H9 (cell line): ENCODE data around the gene TMEFF2. TPM values are rescaled to one million over a fixed set of nuclear protein-coding genes. Genes with fewer than 3 reads are reported as not detected.

Experiments
- DNase-seq: peaks from one replicate; pipeline ENCODE4 v3.0.0-alpha.2; 2017
- H2AFZ ChIP-seq: one replicate; pipeline ENCODE4 v1.6.1; 2013; ENCODE audit warnings: mild to moderate bottlenecking, low read length, control low read depth, moderate library complexity
- H2AK5ac ChIP-seq: 2 replicates; pipeline ENCODE4 v1.6.1; 2013; ENCODE audit warnings: low read length, control low read depth, mixed read lengths; ENCODE audit not compliant: insufficient read length
- H2BK120ac ChIP-seq: one replicate; pipeline ENCODE4 v1.6.1; 2013; ENCODE audit warnings: low read depth, mild to moderate bottlenecking, low read length, control low read depth, inconsistent platforms; ENCODE audit not compliant: poor library complexity, severe bottlenecking
- H2BK12ac ChIP-seq: 2 replicates; pipeline ENCODE4 v1.6.1; 2013; ENCODE audit warnings: low read length, control low read depth, mixed read lengths, low read depth; ENCODE audit not compliant: insufficient read length
- H2BK15ac ChIP-seq: 2 replicates; pipeline ENCODE4 v1.6.1; 2013; ENCODE audit warnings: low read depth, low read length, control low read depth
- H2BK20ac ChIP-seq: one replicate; pipeline ENCODE4 v1.6.1; 2013; ENCODE audit warnings: low read depth, mild to moderate bottlenecking, low read length, control low read depth, inconsistent platforms; ENCODE audit not compliant: poor library complexity, severe bottlenecking
- H2BK5ac ChIP-seq: 2 replicates; pipeline ENCODE4 v1.6.1; 2013; ENCODE audit warnings: low read length, control low read depth, mixed read lengths; ENCODE audit not compliant: insufficient read length
- H3K14ac ChIP-seq: 2 replicates; pipeline ENCODE4 v1.6.1; 2013; ENCODE audit warnings: low read length, control low read depth; ENCODE audit not compliant: insufficient read depth
- H3K18ac ChIP-seq: 2 replicates; pipeline ENCODE4 v1.6.1; 2013; ENCODE audit warnings: low read depth, mild to moderate bottlenecking, mixed read lengths, low read length, control low read depth; ENCODE audit not compliant: insufficient read length
- H3K23ac ChIP-seq: 2 replicates; pipeline ENCODE4 v1.6.1; 2013; ENCODE audit warnings: low read length, control low read depth, mixed read lengths, low read depth; ENCODE audit not compliant: insufficient read length
- H3K23me2 ChIP-seq: 2 replicates; pipeline ENCODE4 v1.6.1; 2013; ENCODE audit warnings: low read depth, mild to moderate bottlenecking, mixed read lengths, low read length, control low read depth; ENCODE audit not compliant: insufficient read length, poor library complexity, severe bottlenecking
- H3K27ac ChIP-seq: 2 replicates; pipeline ENCODE4 v1.5.1; 2013; ENCODE audit warnings: low read length, control low read depth, mixed read lengths, low read depth; ENCODE audit not compliant: insufficient read length
- H3K27me3 ChIP-seq: 2 replicates; pipeline ENCODE4 v1.6.1; 2013; ENCODE audit warnings: low read length, control low read depth, inconsistent platforms; ENCODE audit not compliant: insufficient read depth
- H3K4ac ChIP-seq: 2 replicates; pipeline ENCODE4 v1.6.1; 2013; ENCODE audit warnings: low read depth, mild to moderate bottlenecking, control low read depth, inconsistent platforms, low read length, moderate library complexity
- H3K4me1 ChIP-seq: 2 replicates; pipeline ENCODE4 v1.6.1; 2013; ENCODE audit warnings: low read length, control low read depth, inconsistent platforms; ENCODE audit not compliant: insufficient read depth
- H3K4me2 ChIP-seq: 2 replicates; pipeline ENCODE4 v1.6.1; 2013; ENCODE audit warnings: low read length, control low read depth, mixed read lengths; ENCODE audit not compliant: insufficient read length, insufficient read depth
- H3K56ac ChIP-seq: 2 replicates; pipeline ENCODE4 v1.6.1; 2013; ENCODE audit warnings: low read depth, mild to moderate bottlenecking, mixed read lengths, low read length, control low read depth; ENCODE audit not compliant: insufficient read length
- H3K79me1 ChIP-seq: 2 replicates; pipeline ENCODE4 v1.6.1; 2013; ENCODE audit warnings: low read depth, mild to moderate bottlenecking, moderate library complexity, low read length, control low read depth, inconsistent platforms; ENCODE audit not compliant: insufficient read depth, poor library complexity, severe bottlenecking
- H3K79me2 ChIP-seq: 2 replicates; pipeline ENCODE4 v1.6.1; 2013; ENCODE audit warnings: low read length, control low read depth, inconsistent platforms; ENCODE audit not compliant: insufficient read depth
- H3K9ac ChIP-seq: 2 replicates; pipeline ENCODE4 v1.6.1; 2013; ENCODE audit warnings: low read length, control low read depth, mixed read lengths; ENCODE audit not compliant: insufficient read length; ENCODE audit errors: extremely low read depth
- H3K9me3 ChIP-seq: one replicate; pipeline ENCODE4 v1.6.1; 2013; ENCODE audit warnings: low read depth, low read length, inconsistent platforms; ENCODE audit not compliant: control insufficient read depth
- H3T11ph ChIP-seq: one replicate; pipeline ENCODE4 v1.6.1; 2013; ENCODE audit warnings: mild to moderate bottlenecking, low read length, control low read depth, inconsistent platforms
- H4K20me1 ChIP-seq: one replicate; pipeline ENCODE4 v1.6.1; 2013; ENCODE audit not compliant: control insufficient read depth, insufficient read length, insufficient read depth
- H4K5ac ChIP-seq: 2 replicates; pipeline ENCODE4 v1.6.1; 2013; ENCODE audit warnings: low read depth, mild to moderate bottlenecking, mixed read lengths, low read length, control low read depth; ENCODE audit not compliant: insufficient read length
- H4K8ac ChIP-seq: replicated peaks from 2 replicates; pipeline ENCODE4 v1.6.1; 2013; ENCODE audit warnings: low read length, control low read depth, mixed read lengths, low read depth; ENCODE audit not compliant: insufficient read length
- H4K91ac ChIP-seq: 2 replicates; pipeline ENCODE4 v1.6.1; 2013; ENCODE audit warnings: low read depth, mild to moderate bottlenecking, moderate library complexity, mixed read lengths, low read length, control low read depth; ENCODE audit not compliant: insufficient read length
- H3K27ac Mint-ChIP-seq, 3 experiments: 2 replicates in 2 of 3; 3 replicates in 1 of 3; pipeline ENCODE4 v1.8.0; 2020 to 2021; ENCODE audit warnings: mixed read lengths in 3 of 3, mild to moderate bottlenecking in 1 of 3, moderate library complexity in 1 of 3
- H3K27me3 Mint-ChIP-seq: 2 replicates; pipeline ENCODE4 v1.8.0; 2021; ENCODE audit warnings: low read depth, mild to moderate bottlenecking, moderate library complexity, mixed read lengths
- H3K36me3 Mint-ChIP-seq, 3 experiments: 2 replicates in 2 of 3; 3 replicates in 1 of 3; pipeline ENCODE4 v1.8.0; 2020 to 2021; ENCODE audit warnings: low read depth in 3 of 3, mixed read lengths in 3 of 3; ENCODE audit not compliant: insufficient read depth in 1 of 3
- H3K4me1 Mint-ChIP-seq, 2 experiments: 2 replicates each; pipeline ENCODE4 v1.8.0; 2020; ENCODE audit warnings: mixed read lengths in 2 of 2
- H3K4me3 Mint-ChIP-seq, 2 experiments: 2 replicates in 1 of 2; 3 replicates in 1 of 2; pipeline ENCODE4 v1.8.0; 2020 to 2021; ENCODE audit warnings: mild to moderate bottlenecking in 2 of 2, mixed read lengths in 2 of 2, moderate library complexity in 1 of 2
- H3K9me3 Mint-ChIP-seq, 2 experiments: 2 replicates in 1 of 2; 3 replicates in 1 of 2; pipeline ENCODE4 v1.8.0; 2020; ENCODE audit warnings: mild to moderate bottlenecking in 2 of 2, mixed read lengths in 2 of 2, moderate library complexity in 1 of 2
- WGBS: extraction: QIAGEN DNeasy Blood & Tissue Kit; methylation state at CpG from one replicate; pipeline ENCODE4 v1.1.7; 2013; ENCODE audit warnings: missing lambda C conversion rate, low lambda C conversion rate, mixed read lengths; ENCODE audit not compliant: insufficient read length; ENCODE audit errors: extremely low coverage; 5-methylcytosine and 5-hydroxymethylcytosine counted together
- total RNA-seq: library from RNA; stranded (reverse); gene quantifications from 2 replicates; pipeline ENCODE4 v1.2.1, GENCODE V29; 2021
- TF ChIP-seq, protein P1 (sequence below): fragments of 200-600 bp; sonication (generic); conservative IDR thresholded peaks from 3 replicates; pipeline ENCODE4 v1.8.0; 2021; ENCODE audit warnings: antibody characterized with exemption, mild to moderate bottlenecking

TMEFF2 gene
- total RNA-seq, 1 experiment from 2014 or later: 0.39 TPM

DNA sequence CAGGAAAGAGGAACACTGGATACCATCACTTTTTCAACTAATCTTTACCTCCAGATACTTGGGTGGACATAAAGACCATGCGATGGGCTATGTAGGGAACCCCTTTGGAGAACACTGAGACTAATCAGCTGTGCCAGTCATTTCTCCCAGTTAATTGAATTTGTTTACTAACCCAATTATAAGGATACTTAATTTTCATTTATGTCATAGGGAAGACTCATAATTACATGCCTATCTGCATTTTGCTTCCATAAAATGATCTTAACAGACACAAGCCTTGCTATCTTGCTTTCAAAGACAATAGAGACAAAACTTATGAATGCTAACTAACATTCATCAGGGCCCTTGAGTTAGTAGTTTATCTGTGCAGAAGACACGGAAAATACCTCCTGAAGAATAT, 279.0 kb downstream of the TMEFF2 start:
- Histone ChIP-seq H2BK20ac (no peak overlapping the region), H3K23me2 (no peaks in the 10 kb centered on the region), H4K20me1 (no peaks in the 10 kb centered on the region), H3K14ac (no peak overlapping the region), H4K91ac (no peak overlapping the region), H3K27me3 (no peaks in the 10 kb centered on the region), H3K4me2 (no peak overlapping the region), H3T11ph (no peak overlapping the region), H3K18ac (no peak overlapping the region), H4K5ac (no peak overlapping the region), H2AFZ (no peak overlapping the region), H3K79me2 (no peaks in the 10 kb centered on the region), H2BK5ac (no peak overlapping the region), H2AK5ac (no peak overlapping the region), H3K4ac (no peak overlapping the region), H3K27ac (no peak overlapping the region), H3K23ac (no peak overlapping the region), H3K56ac (no peak overlapping the region), H3K9me3 (no peaks in the 10 kb centered on the region), H2BK120ac (no peak overlapping the region), H2BK12ac (no peak overlapping the region), H3K9ac (no peak overlapping the region), H4K8ac (no peak overlapping the region), H3K79me1 (no peaks in the 10 kb centered on the region), H2BK15ac (no peak overlapping the region), H3K4me1 (peaks cover 5% of the 10 kb centered on the region; the same call in 1 of the 2 replicates)
- no peak for DNase-seq
- Mint-ChIP-seq H3K9me3 (no peaks in the 10 kb centered on the region), H3K27ac (no peak overlapping the region), H3K4me3 (no peak overlapping the region), H3K27me3 (no peaks in the 10 kb centered on the region), H3K4me1 (peaks cover 13 to 17% of the 10 kb centered on the region in 2 experiments), H3K36me3 (no peaks in the 10 kb centered on the region)
- no CpG with 5 or more reads among the region's 2 CpGs for WGBS
- TF ChIP-seq, protein P1, sequence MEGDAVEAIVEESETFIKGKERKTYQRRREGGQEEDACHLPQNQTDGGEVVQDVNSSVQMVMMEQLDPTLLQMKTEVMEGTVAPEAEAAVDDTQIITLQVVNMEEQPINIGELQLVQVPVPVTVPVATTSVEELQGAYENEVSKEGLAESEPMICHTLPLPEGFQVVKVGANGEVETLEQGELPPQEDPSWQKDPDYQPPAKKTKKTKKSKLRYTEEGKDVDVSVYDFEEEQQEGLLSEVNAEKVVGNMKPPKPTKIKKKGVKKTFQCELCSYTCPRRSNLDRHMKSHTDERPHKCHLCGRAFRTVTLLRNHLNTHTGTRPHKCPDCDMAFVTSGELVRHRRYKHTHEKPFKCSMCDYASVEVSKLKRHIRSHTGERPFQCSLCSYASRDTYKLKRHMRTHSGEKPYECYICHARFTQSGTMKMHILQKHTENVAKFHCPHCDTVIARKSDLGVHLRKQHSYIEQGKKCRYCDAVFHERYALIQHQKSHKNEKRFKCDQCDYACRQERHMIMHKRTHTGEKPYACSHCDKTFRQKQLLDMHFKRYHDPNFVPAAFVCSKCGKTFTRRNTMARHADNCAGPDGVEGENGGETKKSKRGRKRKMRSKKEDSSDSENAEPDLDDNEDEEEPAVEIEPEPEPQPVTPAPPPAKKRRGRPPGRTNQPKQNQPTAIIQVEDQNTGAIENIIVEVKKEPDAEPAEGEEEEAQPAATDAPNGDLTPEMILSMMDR: no peak
